Hematopoietic multipotent progenitor cell treated with erythropoietin and hydrocortisone succinate and interleukin-3 and kit ligand, for 8 days (in vitro differentiated cells): Measurements from ENCODE around the gene OSER1.

ENCODE experiments used
- DNase-seq: peaks from one replicate; pipeline ENCODE4 v3.0.0-alpha.2; 2015

The OSER1 gene

DNA sequence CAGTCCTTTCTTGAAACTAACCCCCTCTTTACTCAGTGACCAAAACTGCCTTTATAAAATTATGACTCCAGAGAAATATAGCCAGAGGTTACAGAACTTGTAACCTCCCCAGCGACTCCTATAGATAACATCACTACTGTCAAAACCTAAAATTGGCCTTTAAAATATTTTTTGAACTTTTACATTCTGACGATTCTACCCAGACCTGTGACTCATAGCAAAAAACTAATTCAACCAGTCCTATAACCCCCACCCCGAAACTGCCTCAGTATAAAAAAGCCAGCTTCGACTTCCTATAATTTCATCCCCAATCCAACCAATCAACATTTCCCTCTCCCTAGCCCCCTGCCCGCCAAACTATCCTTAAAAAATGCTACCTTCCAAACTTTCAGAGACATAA is 37.5 kb downstream of the OSER1 start:
- no peak for DNase-seq

DNA sequence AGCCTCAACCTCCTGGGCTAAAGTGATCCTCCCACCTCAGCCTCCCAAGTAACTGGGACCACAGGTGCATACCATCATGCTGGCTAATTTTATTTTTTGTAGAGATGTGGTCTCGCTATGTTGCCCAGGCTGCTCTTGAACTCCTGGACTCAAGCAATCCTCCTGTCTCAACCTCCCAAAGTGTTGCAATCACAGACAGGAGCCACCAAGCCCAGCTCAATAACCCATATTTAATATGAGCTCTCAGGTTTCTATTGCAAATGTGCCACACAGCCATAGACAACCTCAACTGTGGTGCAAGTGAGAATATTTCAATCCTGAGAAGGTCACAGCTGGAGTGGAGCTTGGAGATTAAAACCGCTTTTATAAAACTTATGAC is 38.0 kb downstream of the OSER1 start:
- DNase-seq, result no peak

- no peak for DNase-seq
These were observed 38.6 kb downstream of the OSER1 start for GRCh38 chr20:44171775-44172571.

- DNase-seq, result no peak
These were observed 39.7 kb downstream of the OSER1 start for GRCh38 chr20:44170816-44171410.

- no peak for DNase-seq
These were observed 42.8 kb downstream of the OSER1 start for GRCh38 chr20:44167736-44168135.

GRCh38 chr20:44166477-44166876 is 44.1 kb downstream of the OSER1 start:
- no peak for DNase-seq

- DNase-seq, result no peak
These were observed 44.6 kb downstream of the OSER1 start for GRCh38 chr20:44166008-44166407.

DNA sequence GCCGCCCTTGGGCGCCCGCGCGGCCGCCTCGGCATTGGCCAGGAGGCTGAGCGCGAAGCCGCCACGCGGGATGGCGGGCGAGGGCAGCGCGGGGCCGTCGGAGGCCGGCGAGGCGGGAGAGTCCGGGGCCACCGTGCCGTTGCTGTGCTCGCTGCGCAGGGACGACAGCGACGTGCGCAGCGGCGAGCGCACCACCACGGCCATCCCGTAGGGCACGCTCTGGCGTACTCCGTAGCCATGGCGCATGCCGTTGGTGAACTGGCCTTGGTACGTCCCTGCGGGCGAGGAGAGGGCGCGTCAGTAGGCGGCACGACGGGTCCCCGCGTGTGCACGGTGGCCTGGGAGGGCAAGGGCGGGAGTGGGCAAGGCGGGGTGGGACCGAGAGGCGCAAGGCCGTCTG is 50.4 kb downstream of the OSER1 start:
- DNase-seq, result no peak

DNA sequence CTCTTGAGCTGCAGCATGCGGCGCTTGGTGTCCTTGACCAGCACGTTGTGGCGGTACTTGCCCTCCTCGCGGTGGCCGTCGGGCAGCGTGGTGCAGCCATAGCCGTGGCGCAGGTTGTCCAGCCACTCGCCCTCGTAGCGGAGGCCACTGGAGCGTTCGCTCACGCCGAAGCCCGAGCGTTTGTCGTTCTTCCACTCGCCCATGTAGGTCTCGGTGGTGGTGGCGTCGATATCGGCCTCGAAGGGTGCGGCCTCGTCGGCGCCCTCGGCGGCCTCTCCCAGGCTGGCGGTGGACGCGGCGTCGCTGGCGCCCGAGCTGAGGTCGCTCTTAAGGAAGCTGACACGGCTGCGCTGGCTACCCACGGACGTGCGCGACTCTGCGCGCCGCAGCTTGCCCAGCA is 50.9 kb downstream of the OSER1 start:
- DNase-seq, result no peak

- DNase-seq, result no peak
These were observed 51.4 kb downstream of the OSER1 start for GRCh38 chr20:44159125-44159524.

DNA sequence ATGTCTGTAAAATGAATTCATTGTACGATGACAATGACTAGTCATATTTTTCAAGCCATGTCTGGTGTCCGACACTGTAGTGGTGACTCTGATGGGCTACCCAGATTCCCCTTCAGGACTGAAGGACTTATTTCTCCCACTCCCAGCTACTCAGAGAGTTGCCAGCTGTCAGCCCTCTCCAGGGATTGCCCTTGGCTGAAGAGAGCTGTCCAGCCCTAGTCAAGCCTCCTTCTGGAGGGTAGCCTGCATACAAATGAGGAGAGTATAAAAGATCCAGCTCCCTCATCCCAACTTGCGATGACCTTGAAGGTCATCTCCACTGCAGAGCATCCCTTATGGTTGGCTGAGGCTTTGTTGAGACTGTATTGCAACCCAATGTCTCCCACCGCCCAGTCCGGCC is 53.5 kb downstream of the OSER1 start:
- no peak for DNase-seq

DNA sequence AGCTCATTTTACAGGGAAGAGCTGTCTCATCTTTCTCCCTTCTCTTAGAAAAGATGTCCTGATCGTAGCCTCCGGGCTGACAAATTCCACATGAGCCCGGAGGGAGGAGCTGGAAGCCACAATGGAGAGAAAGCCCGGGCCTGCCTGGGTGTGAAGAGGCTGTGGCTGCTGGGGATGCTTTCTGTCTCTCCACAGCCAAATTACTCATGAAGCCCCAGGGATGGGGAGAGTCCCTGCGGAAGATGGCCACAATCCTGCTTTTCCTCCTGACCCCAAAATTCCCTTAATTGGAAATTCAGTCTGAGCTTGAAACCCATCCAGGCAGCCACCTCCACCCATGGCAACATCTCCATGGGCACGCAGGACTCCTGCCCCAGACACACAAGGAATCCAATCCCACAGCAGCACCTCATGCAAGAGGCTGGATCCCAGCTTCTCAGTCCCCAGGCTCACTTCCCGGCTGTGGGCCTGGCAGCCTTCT is 56.0 kb downstream of the OSER1 start:
- no peak for DNase-seq

- no peak for DNase-seq
These were observed 56.9 kb downstream of the OSER1 start for GRCh38 chr20:44153636-44154043.

- no peak for DNase-seq
These were observed 58.8 kb downstream of the OSER1 start for GRCh38 chr20:44151621-44152416.

- DNase-seq, result no peak
These were observed 64.3 kb downstream of the OSER1 start for GRCh38 chr20:44146272-44146671.
